ENCODE measurements around the gene RAE1. TPM values are rescaled to one million over a fixed set of nuclear protein-coding genes. Genes with fewer than 3 reads are reported as not detected.

RAE1 gene
- total and polyA plus RNA-seq, 2 donors (not counting 3 experiments of a cell fraction or from before 2014, with no cell fraction given): 34.1 to 55.8 TPM

GRCh38 chr20:57310821-57311514, 40.1 kb upstream of the RAE1 start:
- H3K27me3 ChIP-seq (ENCODE audit: control insufficient read depth in 2 of 2, insufficient read depth in 2 of 2, low read length in 2 of 2): no peaks in the 10 kb centered on the region
- H3K4me2 ChIP-seq (ENCODE audit: insufficient read depth, low read length): no peak overlapping the region
- H3K4me3 ChIP-seq (replicated peaks in 1 of 3; ENCODE audit: insufficient read depth in 1 of 3, low read depth in 1 of 3, low read length in 3 of 3): no peak overlapping the region
- FAIRE-seq: no peak
- no peaks in the 10 kb centered on the region for H3K9me3 ChIP-seq (replicated peaks; ENCODE audit: control insufficient read depth, insufficient read depth, low read length)
- no peak overlapping the region for H2AFZ ChIP-seq (ENCODE audit: low read depth, low read length)
- H4K20me1 ChIP-seq (replicated peaks; ENCODE audit: control insufficient read depth, extremely low read depth, insufficient read depth, low read length): no peaks in the 10 kb centered on the region
- no peaks in the 10 kb centered on the region for H3K79me2 ChIP-seq (ENCODE audit: control insufficient read depth, insufficient read depth, low read length)
- no peak overlapping the region for H3K27ac ChIP-seq (ENCODE audit: insufficient read depth, low read depth, low read length)
- CTCF ChIA-PET: no interaction called here
- no peaks in the 10 kb centered on the region for H3K36me3 ChIP-seq (ENCODE audit: control insufficient read depth in 2 of 2, extremely low read depth in 1 of 2, insufficient read depth in 2 of 2, low read length in 2 of 2)
- no peaks in the 10 kb centered on the region for H3K4me1 ChIP-seq (ENCODE audit: control insufficient read depth, extremely low read depth, insufficient read depth, low read length)
- no peak overlapping the region for H3K9ac ChIP-seq (replicated peaks; ENCODE audit: extremely low read depth, insufficient read depth, low read length)
- TF ChIP-seq CTCF (IDR thresholded peaks at IDR 0.05; ENCODE audit: extremely low read depth in 1 of 2, insufficient read depth in 1 of 2, low read depth in 1 of 2, low read length in 2 of 2) (no peak), JUN (IDR thresholded peaks at IDR 0.05; ENCODE audit: borderline replicate concordance, insufficient read depth, insufficient read length, low read depth) (no peak), GATA2 (IDR thresholded peaks at IDR 0.05; ENCODE audit: insufficient read depth, insufficient read length, low read depth, low read length) (no peak), MYC (IDR thresholded peaks at IDR 0.05; ENCODE audit: low read depth, low read length) (no peak), POLR2AphosphoS5 (IDR thresholded peaks at IDR 0.05; ENCODE audit: insufficient read depth, low read depth, low read length) (no peak), MAX (IDR thresholded peaks at IDR 0.05; ENCODE audit: insufficient read depth, insufficient read length) (no peak), FOS (IDR thresholded peaks at IDR 0.05; ENCODE audit: borderline replicate concordance, insufficient read depth, low read length) (no peak), POLR2A (IDR thresholded peaks at IDR 0.05; ENCODE audit: low read depth, low read length) (no peak), EZH2 (IDR thresholded peaks at IDR 0.05; ENCODE audit: borderline replicate concordance, low read depth, low read length, severe bottlenecking) (no peak)
- H3K9me1 ChIP-seq (replicated peaks; ENCODE audit: control insufficient read depth, extremely low read depth, insufficient read depth, low read length): no peaks in the 10 kb centered on the region
- intact Hi-C loops (cut with micrococcal nuclease): no loop called here
- dilution Hi-C loops (cut with MboI; ENCODE audit: extremely low pct_ligation_motif_present, low sequenced_read_pairs): no loop called here
- POLR2A ChIA-PET: no interaction called here
- BruUV-seq (replicated peaks): no TSS peak
- DNase-seq (ENCODE audit: low read depth, low spot score): no peak
